Esophagus muscularis mucosa (tissue), 4 donors: Measurements from ENCODE around the gene KRTAP22-1.

ENCODE experiments used
- CTCF ChIP-seq, 3 experiments: fragments of 200-600 bp in 2 of 3; fragments of 450-650 bp in 1 of 3; sonication (generic) in 2 of 3; IDR thresholded peaks; one replicate each; pipeline ENCODE4 v1.5.1; 2017 to 2019; ENCODE audit warnings: antibody characterized with exemption in 3 of 3, mild to moderate bottlenecking in 2 of 3, moderate library complexity in 1 of 3
- EP300 ChIP-seq: sonication (generic); formaldehyde crosslinking; IDR thresholded peaks from one replicate; pipeline ENCODE4 v1.6.1; 2017; ENCODE audit warnings: antibody characterized with exemption
- POLR2A ChIP-seq: fragments of 450-650 bp; IDR thresholded peaks from one replicate; pipeline ENCODE4 v1.6.1; 2017; ENCODE audit warnings: antibody characterized with exemption, moderate library complexity, mild to moderate bottlenecking, low read depth
- POLR2AphosphoS5 ChIP-seq, 2 donors: sonication (generic); formaldehyde crosslinking; IDR thresholded peaks; one replicate each; pipeline ENCODE4 v1.6.1; 2017; ENCODE audit warnings: antibody characterized with exemption in 2 of 2

- no peak for TF ChIP-seq CTCF (IDR thresholded peaks at IDR 0.05)
- TF ChIP-seq POLR2A = no peak
- TF ChIP-seq POLR2AphosphoS5 (IDR thresholded peaks at IDR 0.05) = no peak
- TF ChIP-seq EP300 = no peak
Measured at GRCh38 chr21:30582870-30583269, 18.0 kb upstream of the KRTAP22-1 start.
